Panc1 (cell line): ENCODE results near the gene GCN1.

ENCODE experiments used
- CTCF ChIP-seq: fragments of 450-650 bp; IDR thresholded peaks from 2 replicates; pipeline ENCODE4 v1.5.1; 2017; ENCODE audit warnings: mild to moderate bottlenecking
- POLR2AphosphoS5 ChIP-seq: IDR thresholded peaks from 2 replicates; pipeline ENCODE4 v1.6.1; 2012; ENCODE audit warnings: mild to moderate bottlenecking, low read depth, low read length, moderate library complexity
- TF ChIP-seq, protein P1 (sequence below), 2 experiments: IDR thresholded peaks; 2 replicates each; pipeline ENCODE4 v1.6.1; 2011 to 2012; ENCODE audit warnings: low read depth in 2 of 2, control low read depth in 1 of 2, low read length in 1 of 2, mild to moderate bottlenecking in 1 of 2, moderate library complexity in 1 of 2; ENCODE audit not compliant: insufficient read depth in 1 of 2

DNA sequence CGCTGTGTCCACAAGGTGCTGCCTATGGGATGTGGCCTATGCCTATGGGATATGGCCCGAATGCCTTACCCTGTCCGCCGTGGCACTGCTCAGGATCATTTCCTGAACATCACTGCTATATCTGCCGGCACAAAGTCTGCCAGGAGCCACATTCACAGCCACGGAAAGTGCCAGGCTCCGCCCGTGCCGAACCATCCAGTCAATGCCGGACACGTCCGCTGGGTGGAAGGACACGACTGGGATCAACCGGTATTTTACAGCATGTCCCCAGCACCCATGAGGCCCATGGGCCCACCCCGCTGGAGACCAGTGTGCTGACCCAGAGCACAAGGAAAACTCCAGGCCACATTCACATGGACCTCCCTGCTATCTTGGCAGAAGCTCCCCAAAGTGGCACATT, 63.4 kb downstream of the GCN1 start:
- TF ChIP-seq CTCF, result no peak
- TF ChIP-seq, protein P1, sequence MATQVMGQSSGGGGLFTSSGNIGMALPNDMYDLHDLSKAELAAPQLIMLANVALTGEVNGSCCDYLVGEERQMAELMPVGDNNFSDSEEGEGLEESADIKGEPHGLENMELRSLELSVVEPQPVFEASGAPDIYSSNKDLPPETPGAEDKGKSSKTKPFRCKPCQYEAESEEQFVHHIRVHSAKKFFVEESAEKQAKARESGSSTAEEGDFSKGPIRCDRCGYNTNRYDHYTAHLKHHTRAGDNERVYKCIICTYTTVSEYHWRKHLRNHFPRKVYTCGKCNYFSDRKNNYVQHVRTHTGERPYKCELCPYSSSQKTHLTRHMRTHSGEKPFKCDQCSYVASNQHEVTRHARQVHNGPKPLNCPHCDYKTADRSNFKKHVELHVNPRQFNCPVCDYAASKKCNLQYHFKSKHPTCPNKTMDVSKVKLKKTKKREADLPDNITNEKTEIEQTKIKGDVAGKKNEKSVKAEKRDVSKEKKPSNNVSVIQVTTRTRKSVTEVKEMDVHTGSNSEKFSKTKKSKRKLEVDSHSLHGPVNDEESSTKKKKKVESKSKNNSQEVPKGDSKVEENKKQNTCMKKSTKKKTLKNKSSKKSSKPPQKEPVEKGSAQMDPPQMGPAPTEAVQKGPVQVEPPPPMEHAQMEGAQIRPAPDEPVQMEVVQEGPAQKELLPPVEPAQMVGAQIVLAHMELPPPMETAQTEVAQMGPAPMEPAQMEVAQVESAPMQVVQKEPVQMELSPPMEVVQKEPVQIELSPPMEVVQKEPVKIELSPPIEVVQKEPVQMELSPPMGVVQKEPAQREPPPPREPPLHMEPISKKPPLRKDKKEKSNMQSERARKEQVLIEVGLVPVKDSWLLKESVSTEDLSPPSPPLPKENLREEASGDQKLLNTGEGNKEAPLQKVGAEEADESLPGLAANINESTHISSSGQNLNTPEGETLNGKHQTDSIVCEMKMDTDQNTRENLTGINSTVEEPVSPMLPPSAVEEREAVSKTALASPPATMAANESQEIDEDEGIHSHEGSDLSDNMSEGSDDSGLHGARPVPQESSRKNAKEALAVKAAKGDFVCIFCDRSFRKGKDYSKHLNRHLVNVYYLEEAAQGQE (IDR thresholded peaks at IDR 0.05; ENCODE audit: insufficient read depth in 1 of 2, low read depth in 2 of 2, low read length in 1 of 2), result no peak
- no peak for TF ChIP-seq POLR2AphosphoS5
